Hematopoietic multipotent progenitor cell treated with erythropoietin and hydrocortisone succinate and interleukin-3 and kit ligand, for 15 days (in vitro differentiated cells): Measurements from ENCODE around the gene TSHZ2.

Experiments used
- DNase-seq: peaks from one replicate; pipeline ENCODE4 v3.0.0-alpha.2; 2015; ENCODE audit warnings: low spot score

The TSHZ2 gene

DNA sequence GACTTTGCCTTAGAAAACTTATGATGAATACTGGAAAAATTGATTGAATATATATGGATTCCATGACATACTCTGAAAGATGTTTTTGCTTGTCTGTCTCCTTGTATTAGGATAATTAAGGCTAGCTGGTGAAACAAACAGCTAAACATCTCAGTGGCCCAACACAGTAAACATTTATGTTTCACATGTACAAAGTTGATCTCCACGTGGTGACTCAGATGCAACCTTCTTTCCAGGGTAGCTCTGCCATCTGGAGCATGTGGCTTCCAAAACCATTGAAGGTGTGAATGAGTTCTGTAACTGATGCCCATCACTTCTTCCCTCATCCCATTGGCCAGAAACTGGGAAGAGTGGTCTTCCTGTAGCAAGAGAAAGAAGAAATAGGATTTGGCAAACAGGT lies 196.3 kb downstream of the TSHZ2 start:
- DNase-seq, result no peak

DNA sequence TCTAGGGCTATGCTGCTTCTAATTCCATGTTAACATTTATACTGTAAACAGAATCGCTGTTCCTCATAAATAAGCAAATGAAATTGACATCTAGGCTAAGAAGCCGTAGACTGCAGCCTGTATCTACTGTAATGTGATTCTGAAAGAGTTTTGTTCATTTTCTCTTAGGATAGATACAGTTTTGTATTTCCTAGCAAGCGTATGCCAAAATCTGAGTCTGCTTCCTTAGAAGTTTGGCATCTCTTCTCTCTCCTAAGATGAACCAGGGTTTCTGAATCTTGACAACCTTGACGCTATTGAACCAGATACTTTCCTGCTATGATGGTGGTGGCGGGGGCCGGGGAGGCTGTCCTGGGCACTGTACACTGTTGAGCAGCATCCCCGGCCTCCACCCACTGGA lies 198.0 kb downstream of the TSHZ2 start:
- DNase-seq, result no peak

DNA sequence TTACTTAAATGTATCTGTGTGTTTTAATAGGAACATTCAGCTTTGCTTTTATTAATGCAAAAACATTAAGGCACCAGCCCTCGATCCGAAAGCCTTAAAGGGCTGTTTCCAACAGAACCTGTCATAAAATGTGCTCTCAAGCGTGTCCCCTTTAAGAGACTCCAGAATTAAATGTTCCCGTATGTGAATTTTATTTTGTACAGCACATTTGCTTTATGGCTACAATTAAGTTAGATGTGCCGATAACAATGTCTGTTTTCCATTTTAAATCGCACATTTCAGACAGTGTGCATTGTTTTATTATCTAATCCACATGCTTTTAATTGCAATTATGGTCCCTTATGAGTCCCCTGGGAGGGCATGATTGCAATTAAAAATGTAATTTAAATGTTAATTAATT lies 198.9 kb downstream of the TSHZ2 start:
- no peak for DNase-seq

DNA sequence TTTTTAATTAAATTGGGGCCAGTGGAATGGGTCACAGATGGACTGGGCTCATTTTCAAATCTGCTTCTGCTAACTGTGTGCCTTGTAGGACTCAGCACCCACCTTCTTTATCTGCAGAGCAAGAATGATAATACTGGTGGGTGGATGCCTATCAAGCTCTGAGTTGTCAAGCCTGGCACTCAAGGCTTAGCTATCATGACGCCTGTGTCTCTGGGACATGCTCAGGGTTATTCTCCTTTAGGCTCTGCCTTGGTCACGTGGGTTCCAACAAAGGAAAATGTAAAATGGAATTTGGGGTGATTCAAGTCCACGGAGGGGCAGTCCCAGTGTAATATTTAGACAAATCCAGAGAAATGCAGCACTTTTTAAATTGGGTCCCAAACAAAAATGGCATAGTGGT lies 202.3 kb downstream of the TSHZ2 start:
- peak; percentile 6 for DNase-seq

DNA sequence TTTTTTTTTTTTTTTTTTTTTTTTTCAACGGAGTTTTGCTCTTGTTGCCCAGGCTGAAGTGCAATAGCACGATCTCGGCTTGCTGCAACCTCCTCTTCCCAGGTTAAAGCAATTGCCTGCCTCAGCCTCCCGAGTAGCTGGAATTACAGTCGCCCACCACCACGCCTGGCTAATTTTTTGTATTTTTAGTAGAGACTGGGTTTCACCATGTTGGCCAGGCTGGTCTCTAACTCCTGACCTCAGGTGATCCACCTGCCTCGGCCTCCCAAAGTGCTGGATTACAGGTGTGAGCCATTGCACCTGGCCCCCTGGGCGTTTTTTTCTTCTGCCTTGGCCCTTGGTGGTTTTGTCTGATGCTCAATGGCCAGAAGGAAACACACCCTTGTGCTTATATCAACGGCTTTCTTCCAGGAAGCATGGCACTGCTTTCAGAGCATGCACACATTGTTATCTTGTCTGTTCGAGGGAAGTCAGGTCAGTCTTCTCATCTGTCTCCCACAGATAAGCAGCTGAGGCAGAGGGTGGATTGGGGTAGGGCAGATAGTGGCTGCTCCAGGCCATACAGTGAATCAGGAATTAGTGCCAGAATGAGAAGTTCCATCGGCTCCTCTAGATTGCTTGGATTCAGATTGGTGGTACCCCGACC lies 203.1 kb downstream of the TSHZ2 start:
- peak; percentile 66 for DNase-seq

DNA sequence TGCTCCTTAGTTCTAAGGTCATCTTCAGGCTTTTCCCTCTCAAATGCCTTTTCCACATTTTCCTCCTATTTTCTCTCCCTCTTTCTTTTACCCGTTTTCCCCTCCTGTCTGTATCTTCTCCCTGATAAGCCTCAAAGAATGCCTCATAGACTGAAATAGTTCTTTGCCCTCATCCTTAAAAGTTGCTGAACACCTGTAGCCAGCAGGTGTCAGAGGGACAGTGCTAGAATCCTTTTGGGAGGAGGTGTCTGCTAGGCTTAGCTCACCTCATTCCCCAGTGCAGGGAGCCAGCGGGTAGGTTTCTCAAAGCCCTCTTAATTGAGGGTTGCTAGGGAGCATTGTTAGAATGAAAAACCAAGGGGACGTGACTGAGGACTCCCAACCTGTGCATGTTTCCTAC lies 204.0 kb downstream of the TSHZ2 start:
- no peak for DNase-seq

DNA sequence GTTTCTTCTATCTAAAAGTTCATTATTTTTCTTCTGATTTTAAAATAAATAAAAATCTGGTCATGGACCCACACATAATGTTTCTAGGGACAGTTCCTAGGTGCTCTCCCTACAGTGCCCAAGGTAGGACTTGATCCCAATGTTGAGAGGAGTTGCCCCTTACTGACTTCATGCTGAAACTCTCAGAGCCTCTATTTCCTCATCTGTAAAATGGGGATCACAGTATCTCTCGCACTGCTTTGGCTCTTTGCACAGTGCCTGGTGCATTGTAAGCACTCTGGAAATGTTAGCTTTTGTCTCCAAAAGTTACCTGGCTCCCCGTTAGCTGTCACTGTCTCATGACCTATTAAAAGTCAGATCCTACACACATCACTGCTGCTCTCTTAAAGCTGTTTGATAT lies 205.5 kb downstream of the TSHZ2 start:
- DNase-seq, result no peak

DNA sequence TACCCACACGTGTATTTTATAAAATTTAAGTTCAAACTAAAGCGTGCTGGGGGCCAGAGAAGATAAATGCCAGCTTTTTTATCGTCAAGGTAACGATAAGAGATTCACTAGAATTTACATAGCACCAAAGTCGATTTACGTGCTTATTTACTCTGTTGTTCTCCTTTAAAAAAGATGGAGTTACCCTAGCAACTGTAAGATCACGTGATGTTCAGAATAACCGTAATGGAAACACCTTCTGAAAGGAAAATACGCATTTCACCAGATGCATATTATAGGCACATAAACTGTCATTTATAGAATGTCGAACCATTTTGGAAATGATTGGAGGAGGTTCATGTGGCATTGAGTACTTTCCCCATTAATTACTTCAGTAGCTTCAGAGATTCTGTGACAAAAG lies 207.6 kb downstream of the TSHZ2 start:
- no peak for DNase-seq

DNA sequence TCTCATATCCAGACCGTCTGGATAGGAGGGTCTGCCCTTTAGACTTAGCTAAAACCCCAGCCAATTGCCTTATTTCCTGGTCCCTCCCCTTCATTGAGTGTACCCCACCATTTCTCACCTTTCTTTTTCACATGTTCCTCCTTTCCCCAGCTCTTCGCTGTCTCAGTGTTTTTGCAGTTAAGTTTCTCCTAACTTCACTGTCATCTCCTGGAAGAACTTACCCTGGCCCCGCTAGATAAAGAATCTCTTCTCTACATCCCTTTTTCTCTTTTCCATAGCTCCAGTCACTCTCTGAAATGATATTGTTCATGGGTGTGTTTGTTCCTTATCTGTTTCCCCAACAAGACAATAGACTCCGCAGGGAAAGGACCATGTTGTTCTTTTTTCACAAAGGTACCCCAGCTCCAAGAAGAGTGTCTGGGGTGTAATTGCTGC lies 208.8 kb downstream of the TSHZ2 start:
- DNase-seq, result no peak

DNA sequence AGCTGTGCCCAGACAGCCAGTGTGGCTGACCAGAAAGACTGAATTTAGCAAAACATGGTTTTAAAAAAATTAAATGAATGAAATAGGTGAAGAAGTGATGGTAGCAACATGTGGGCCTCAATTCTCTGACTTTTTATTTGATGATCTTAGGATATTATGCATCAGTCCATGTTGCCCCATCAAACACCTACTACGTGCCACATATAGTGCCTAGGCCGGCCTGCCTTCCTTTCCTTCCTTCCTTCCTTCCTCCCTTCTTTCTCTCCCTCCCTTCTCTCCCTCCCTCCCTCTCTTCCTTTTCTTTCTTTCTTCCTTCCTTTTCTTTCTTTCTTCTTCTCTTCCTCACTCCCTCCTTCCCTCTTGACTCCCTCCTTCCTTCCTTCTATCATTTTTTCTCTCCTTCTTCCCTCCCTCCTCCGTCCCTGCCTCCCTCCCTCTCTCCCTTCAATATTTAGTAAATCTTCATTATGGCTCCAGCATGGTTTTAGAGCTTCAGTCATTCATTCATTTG lies 209.8 kb downstream of the TSHZ2 start:
- no peak for DNase-seq

DNA sequence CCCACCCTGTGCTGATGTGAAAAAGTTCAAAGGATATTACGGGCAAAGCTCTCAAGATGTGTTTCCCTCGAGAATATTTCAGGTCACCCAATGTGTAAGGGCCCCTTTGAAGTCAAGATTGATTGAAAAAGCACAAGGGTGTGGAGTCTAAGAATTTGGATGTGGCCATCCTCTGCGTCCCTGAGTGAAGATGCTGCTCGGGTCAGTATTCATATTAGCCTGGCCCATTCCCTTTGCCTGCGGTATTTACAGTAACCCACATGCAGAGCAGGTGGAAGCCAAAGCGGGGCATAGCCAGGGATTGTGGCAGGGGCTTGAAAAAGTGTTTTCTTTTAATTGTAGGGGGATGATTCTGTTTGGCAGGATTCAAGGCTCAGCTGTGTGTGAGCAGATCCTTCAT lies 211.0 kb downstream of the TSHZ2 start:
- no peak for DNase-seq

DNA sequence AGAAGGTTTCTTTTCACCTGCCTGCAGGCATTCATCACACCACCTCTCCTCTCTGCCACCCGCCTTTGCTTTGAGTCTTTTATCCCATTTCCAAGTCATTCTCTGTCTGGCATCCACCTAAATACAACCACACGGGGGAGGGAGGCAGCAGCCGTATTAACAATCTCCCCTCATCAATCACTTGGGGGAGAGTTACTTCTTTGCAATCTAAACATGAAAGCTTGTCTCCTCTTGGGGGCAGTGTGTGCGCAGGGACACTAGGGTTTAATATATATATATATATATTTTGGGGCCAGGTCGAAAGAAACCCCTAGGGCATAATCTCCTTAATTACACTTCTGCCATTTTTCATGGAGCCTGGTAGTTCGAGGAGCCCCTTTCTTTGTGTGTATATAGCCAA lies 214.5 kb downstream of the TSHZ2 start:
- no peak for DNase-seq

DNA sequence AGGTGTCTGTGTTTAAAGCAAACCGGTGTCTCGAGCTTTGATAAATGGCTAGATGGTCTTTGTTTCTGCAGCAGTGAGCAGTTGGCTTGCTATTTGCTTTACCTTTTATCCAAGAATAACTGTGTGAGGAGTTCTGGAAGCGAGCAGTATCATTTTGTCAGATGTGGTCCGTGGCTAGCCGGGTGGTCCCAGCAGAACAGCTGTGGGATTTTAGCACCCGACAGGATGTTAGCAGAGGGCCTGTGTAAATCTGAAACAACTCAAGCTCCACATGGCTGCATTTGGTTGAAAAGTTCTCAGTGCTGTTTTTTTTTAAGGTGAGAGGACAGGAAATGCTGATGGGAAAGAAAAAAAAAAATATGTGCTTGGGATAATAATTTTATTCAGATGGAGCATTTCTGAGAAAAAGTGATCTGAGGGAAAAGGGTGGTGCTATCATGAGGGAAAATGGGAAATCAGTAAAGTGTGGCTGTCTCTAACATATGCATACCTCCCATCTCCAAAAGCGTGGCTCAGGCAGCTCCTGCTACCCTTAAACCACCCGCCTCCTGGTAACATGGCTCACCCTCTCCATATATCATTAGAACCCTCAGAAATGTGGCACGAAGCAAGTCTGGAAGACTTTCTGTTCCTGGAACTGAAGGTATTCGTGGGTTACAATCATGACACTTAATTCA lies 215.4 kb downstream of the TSHZ2 start:
- no peak for DNase-seq

DNA sequence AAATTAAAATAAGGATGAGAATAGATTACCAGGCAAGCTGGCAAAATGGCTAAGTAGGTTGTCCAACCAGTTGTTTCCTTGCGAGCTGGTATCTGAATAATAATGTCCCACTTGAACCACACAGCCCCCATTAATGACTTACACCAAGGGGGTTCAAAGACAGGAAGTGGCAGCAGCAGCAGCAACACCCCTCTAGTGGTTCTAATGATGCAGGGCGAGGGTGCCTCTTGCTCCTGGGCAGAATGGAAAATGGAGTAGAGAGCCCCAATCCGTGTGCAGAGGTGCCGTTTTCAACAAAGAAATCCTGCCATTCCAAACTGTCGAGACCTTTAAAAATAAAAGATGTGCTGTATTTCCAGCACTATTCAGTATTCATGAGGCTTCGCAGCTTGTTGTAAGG lies 218.1 kb downstream of the TSHZ2 start:
- DNase-seq, result no peak

DNA sequence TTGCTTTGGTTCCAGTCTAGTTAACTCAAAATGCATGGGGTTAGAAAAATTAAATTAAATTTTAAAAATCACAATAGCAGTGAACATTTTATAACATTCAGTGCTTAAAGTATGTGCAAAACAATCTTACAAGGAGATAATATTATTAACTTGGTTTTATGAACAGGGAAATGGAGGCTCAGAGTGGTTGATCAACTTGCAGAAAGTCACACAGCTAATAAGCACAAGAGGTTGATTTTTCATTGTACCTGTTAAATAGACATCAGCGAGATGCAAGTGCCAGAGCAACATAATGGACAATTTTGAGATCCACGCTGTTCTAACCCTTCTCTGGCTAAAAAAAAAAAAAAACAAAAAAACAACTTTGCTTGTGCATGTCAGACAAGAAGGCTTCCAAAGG lies 219.8 kb downstream of the TSHZ2 start:
- no peak for DNase-seq

DNA sequence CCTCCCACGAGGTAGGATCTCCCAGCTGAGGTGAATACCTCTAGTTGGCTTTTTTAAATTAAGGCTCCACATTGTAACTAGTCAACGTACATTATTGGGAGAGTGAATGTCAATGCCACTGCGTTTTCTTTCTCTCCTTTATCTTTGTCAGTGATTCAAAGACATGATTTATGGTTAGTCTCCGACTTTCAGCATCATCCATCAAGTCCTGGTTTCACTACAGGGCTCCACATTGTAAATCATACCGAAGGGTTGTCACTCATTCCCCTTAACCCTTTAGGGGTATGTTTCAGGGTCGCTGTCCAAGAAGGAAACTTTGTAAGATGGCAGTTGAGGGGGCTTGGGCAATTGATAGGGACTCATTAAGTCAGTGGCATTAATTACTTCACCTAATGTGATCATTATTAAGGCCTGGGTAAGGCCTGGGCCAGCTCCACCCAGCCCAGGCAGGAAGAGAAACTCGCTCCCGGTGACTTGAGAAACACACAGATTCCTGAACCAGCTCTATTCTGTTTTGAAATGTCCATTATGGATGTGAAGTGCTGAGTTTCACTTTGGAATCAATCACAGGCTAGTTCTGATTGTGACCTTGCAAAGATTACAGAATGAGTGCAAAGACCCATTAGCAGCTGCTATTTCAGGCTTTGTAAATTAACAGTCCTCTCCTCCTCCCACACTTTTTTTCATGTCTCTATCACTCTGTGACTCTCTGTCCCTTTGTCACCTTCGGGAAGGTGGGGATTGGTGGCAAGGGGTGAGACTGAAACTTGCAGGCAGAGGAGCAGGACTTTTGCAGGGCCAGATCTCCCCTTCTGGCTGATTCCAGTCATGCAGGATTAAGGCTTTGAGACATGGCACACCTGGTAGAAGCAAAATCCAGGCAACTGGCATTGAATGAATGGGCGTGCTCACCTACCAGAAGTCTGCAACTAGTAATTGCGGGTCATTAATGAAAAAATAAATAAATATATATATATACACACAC lies 222.4 kb downstream of the TSHZ2 start:
- no peak for DNase-seq

DNA sequence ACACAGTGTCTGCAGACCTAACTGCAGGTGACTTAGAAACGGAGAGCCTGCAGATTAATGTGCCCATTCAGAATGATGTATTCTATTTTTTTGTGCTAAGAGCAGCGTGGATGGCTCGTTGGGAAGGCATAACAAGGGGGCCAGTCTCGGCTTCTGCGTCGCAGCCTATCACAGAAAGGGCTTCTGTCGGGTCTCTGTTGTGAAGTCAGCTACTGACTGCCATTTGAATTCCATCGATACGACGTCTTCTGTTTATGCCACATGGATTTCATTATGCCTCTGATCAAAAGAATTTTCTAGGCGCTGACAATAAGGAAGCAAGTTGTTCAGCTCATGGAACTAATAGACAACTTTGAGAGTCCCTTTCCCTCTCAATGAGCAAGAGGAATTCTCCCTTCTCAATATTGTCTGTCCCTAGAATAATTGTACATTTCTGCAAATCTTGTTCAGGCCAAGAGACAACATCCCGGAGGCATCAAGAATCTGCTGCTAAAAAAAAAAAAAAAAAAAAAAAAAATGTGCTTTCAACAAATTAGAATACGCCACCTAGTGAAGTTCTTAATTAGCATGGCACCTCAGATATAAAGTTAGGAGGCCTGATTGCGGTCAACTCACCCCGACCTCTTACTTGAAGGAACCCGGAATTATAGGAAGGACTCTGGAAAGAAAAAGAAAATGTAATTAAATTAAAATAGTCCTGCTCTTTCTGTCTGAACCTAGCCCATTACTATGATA lies 223.9 kb downstream of the TSHZ2 start:
- no peak for DNase-seq

DNA sequence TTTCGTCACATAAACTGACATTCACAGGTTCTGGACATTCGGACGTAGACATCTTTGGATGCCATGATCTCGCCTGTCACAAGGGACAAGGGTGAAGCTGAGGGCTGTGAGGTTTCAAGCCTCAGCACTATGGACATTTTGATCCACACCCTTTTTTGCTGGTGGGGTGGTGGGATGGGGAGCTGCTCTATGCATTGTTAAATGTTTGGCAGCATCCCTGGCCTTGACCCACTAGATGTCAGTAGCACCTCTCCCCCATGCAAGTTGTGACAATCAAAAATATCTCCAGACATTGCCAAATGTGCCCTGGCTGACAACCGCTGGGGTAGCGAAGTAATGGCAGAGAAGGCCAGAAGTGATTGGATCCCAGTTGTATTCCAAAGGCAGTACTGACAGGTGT lies 229.4 kb downstream of the TSHZ2 start:
- DNase-seq, result no peak

DNA sequence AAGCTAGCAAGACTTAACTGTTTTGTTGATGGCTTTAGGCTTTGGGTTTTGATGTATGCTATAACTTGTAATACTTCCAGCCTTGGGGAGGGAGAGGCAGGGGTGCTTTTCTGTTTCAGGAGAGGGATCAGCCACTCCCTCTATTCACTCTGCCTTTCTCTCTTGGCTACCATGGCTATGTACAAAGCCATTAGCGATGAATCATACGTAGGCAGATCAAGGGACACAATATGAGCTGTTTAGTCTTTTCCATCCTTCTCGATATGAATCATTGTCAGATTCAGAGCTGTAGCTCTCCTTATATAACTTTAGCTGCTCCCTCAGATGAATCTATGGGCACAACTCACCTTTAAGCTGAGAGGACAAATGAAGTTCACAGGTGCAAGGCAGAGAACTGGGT lies 230.6 kb downstream of the TSHZ2 start:
- no peak for DNase-seq

DNA sequence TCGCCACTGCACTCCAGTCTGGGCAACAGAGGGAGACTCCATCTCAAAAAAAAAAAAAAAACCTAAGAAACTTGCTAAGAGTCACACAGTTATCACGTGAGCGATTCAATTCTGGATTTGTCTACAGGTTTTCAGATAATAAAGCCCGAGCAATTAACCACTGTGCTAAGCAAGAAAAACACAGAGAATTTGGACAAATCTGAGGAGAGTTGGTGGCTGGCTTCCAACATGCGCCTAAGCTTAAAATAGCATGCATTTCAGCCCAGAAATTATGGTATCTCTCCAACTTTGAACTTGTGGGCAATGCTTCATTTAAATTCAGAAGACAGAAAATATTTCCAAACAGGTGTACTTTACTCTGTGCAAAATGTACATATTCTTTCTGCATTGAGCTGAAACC lies 232.9 kb downstream of the TSHZ2 start:
- DNase-seq, result no peak

DNA sequence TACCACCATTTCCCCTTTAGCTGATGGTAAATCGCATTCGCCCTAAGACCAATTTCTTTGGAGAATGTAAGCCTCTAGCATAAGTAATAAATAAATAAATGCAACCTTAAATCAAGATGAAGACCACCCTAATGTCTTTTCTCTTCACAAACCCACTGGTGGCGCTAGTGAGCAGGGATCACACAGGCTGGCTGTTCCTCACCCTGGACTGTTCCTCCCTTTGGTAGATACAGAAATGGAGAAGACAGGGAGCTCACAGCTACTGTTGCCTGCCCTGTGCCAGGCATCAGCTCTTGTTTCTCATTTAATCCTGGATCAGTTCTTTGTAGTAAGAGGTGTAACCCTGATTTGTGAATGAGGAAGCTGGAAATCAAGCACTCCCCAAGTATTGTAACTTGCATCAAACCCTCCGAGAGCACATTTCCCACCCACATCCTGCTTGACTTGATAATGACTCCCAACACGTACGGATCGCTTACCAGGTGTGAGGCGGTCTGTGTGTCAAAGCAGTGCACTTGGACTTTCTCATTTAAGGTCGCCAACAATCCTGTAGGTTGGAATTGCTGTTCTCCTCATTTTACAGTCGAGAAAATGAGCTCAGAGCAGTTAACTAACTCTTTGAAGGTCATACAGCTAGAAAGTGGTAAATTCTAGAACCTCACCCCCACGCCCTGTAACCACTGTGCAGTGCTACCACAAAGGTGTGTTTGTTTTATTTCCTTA lies 236.1 kb downstream of the TSHZ2 start:
- no peak for DNase-seq
